Epithelial cell of esophagus (primary cell): Measurements from ENCODE around the gene GOLT1A.
A peak's percentile ranks its signal among the peaks of the same experiment; 100 is the strongest.

ENCODE experiments used
- DNase-seq: peaks from one replicate; pipeline ENCODE4 v3.0.0; 2010; ENCODE audit warnings: low read depth
- H3K4me3 ChIP-seq: 2 replicates; pipeline ENCODE4 v1.5.1; 2011; ENCODE audit warnings: mild to moderate bottlenecking, low read length, control low read depth
- TF ChIP-seq, protein P1 (sequence below): IDR thresholded peaks from 2 replicates; pipeline ENCODE4 v1.5.1; 2011; ENCODE audit warnings: low read depth, mild to moderate bottlenecking, low read length, control low read depth, inconsistent platforms; ENCODE audit not compliant: insufficient read depth; ENCODE audit errors: missing control alignments

Gene GOLT1A

DNA sequence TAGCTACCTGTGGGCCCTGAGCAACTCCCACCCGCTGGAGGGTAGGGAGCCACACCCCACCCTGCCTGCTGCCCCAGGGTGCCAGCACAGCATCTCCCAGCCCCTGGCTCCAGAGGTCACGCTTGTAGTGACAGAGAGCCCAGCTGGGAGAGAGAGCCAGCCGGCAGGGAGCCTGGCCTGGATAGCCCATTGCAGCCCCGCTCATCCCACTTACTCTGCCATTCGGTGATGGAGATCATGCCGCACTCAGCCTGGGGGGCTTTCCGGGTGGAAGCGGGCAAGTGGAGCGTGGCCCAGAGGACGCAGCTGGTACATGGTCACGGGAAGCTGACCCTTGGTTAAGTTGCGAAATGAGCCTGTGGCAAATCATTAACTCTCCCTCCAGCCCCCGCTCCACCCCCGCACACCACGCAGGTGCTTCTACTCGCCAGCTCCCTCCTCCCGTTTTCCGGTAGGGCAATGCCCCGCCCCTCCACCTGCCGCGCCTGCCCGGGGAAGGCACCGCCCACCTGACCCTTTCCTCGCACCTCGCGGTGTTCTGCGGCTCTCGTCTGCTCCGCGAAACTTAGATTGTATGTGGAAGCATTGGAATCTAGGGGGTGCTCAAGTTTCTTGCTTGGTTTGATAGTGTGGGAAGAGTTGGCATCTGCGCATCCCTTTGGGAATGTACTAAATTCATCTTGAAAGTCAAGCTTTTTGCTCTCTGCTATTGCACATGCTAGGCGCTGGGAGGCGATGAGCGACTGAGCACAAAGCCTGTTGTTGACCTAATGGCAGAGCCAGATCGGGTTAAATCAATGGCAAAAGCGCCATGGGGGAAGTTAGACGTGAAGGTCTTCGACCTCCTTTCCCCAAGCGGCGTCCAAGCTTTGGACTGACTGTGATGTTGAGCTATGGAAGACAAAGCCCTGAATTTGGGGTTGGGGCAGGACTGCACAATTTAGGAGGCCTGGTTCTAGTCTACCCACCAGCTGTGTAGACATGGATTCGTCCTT is at the start of gene GOLT1A:
Gene GOLT1A (minus strand): TSS at position 321 of the 995 bp plus-strand sequence. CDS start 82 bp downstream, at position 239.
- H3K4me3 ChIP-seq = peak within 1 kb of the TSS; percentile 28
- peak; percentile 79 for DNase-seq
- TF ChIP-seq, protein P1, sequence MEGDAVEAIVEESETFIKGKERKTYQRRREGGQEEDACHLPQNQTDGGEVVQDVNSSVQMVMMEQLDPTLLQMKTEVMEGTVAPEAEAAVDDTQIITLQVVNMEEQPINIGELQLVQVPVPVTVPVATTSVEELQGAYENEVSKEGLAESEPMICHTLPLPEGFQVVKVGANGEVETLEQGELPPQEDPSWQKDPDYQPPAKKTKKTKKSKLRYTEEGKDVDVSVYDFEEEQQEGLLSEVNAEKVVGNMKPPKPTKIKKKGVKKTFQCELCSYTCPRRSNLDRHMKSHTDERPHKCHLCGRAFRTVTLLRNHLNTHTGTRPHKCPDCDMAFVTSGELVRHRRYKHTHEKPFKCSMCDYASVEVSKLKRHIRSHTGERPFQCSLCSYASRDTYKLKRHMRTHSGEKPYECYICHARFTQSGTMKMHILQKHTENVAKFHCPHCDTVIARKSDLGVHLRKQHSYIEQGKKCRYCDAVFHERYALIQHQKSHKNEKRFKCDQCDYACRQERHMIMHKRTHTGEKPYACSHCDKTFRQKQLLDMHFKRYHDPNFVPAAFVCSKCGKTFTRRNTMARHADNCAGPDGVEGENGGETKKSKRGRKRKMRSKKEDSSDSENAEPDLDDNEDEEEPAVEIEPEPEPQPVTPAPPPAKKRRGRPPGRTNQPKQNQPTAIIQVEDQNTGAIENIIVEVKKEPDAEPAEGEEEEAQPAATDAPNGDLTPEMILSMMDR = peak; percentile 90

DNA sequence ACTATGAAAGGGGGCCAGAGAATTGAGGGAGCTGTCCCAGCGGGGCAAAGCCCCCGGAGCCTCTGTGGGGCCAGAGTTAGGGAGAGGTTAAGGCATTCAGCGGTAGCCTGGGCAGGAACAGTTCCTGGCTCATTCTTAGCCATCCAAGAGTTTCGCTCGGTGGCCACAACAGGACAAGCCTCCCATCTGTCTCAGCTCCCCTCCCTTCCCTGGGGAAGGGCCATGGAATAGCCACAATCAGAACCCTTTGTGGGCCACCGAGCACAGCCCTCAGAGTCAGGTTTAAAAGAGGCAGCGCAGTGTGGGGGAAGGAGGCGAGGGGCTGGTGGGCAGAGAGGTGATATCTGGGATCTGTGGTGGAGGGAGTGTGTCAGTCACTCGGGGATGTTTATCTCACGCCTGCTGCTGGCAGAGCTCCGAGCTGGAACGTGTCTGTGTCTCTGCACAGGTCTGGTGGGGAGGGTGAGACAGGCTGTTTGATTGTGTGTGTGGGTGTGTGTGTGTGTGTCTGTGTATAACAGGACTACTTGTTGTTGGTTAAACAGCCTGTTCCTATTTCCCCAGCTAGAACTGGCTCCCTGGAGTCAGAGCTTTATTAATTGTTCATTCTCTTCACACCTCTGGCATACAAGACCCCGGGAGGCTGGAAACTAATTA is 49.6 kb upstream of the GOLT1A start:
- TF ChIP-seq, protein P1 = no peak
- H3K4me3 ChIP-seq = no peak overlapping the region
- no peak for DNase-seq

- TF ChIP-seq, protein P1 = no peak
Measured at GRCh38 chr1:204262506-204263253, 48.9 kb upstream of the GOLT1A start.

GRCh38 chr1:204261746-204262505 is 48.1 kb upstream of the GOLT1A start:
- TF ChIP-seq, protein P1 = no peak
- no peak overlapping the region for H3K4me3 ChIP-seq
- DNase-seq = peak; percentile 40

More at GRCh38 chr1:204262506-204263253, 48.9 kb upstream of the GOLT1A start:
- DNase-seq = no peak
- H3K4me3 ChIP-seq = no peak overlapping the region

- DNase-seq = no peak
- H3K4me3 ChIP-seq = no peak overlapping the region
- TF ChIP-seq, protein P1 = no peak
Measured at GRCh38 chr1:204261266-204261665, 47.5 kb upstream of the GOLT1A start.
